GM12872 (cell line): Measurements from ENCODE around the gene THG1L.

Source experiments
- CTCF ChIP-seq: IDR thresholded peaks from 3 replicates; pipeline ENCODE4 v1.5.1; 2011; ENCODE audit warnings: low read depth, mild to moderate bottlenecking, low read length, moderate library complexity; ENCODE audit not compliant: insufficient read depth

The THG1L gene

GRCh38 chr5:157761690-157762621, 30.7 kb downstream of the THG1L start:
- peak; percentile 84 for TF ChIP-seq CTCF

GRCh38 chr5:157764531-157764930, 33.3 kb downstream of the THG1L start:
- no peak for TF ChIP-seq CTCF

GRCh38 chr5:157766442-157766841, 35.2 kb downstream of the THG1L start:
- no peak for TF ChIP-seq CTCF

- TF ChIP-seq CTCF: no peak
These were observed 35.7 kb downstream of the THG1L start for GRCh38 chr5:157766902-157767301.

GRCh38 chr5:157767689-157768088, 36.5 kb downstream of the THG1L start:
- TF ChIP-seq CTCF: no peak

GRCh38 chr5:157770665-157771064, 39.4 kb downstream of the THG1L start:
- TF ChIP-seq CTCF: no peak

- no peak for TF ChIP-seq CTCF
These were observed 40.9 kb downstream of the THG1L start for GRCh38 chr5:157772127-157772526.
